Kidney epithelial cell (primary cell): ENCODE results near the gene RNF148. TPM values are rescaled to one million over a fixed set of nuclear protein-coding genes. Genes with fewer than 3 reads are reported as not detected.

ENCODE experiments used
- DNase-seq: peaks from one replicate; pipeline ENCODE4 v3.0.0-alpha.2; 2010; ENCODE audit warnings: low read depth
- H3K27me3 ChIP-seq: 2 replicates; pipeline ENCODE4 v1.6.0; 2011; ENCODE audit warnings: low read length; ENCODE audit not compliant: control insufficient read depth, insufficient read depth
- H3K36me3 ChIP-seq: 2 replicates; pipeline ENCODE4 v1.5.1; 2011; ENCODE audit warnings: low read length; ENCODE audit not compliant: control insufficient read depth, insufficient read depth
- H3K4me3 ChIP-seq: 2 replicates; pipeline ENCODE4 v1.5.1; 2011; ENCODE audit warnings: low read depth, mild to moderate bottlenecking, control low read depth, low read length
- total RNA-seq: library from RNA; depleted of rRNA; stranded (reverse); fragments of >200 nt; gene quantifications from 2 replicates; pipeline ENCODE4 v1.2.3, GENCODE V29; 2015
- TF ChIP-seq, protein P1 (sequence below): IDR thresholded peaks from 2 replicates; pipeline ENCODE4 v1.5.1; 2011; ENCODE audit warnings: mild to moderate bottlenecking, moderate library complexity, low read length, control low read depth, inconsistent platforms; ENCODE audit not compliant: insufficient read depth, poor library complexity, severe bottlenecking

The RNF148 gene, protein sequence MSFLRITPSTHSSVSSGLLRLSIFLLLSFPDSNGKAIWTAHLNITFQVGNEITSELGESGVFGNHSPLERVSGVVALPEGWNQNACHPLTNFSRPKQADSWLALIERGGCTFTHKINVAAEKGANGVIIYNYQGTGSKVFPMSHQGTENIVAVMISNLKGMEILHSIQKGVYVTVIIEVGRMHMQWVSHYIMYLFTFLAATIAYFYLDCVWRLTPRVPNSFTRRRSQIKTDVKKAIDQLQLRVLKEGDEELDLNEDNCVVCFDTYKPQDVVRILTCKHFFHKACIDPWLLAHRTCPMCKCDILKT
- total RNA-seq, result 0.07 and 0.71 TPM in 2 replicates

DNA sequence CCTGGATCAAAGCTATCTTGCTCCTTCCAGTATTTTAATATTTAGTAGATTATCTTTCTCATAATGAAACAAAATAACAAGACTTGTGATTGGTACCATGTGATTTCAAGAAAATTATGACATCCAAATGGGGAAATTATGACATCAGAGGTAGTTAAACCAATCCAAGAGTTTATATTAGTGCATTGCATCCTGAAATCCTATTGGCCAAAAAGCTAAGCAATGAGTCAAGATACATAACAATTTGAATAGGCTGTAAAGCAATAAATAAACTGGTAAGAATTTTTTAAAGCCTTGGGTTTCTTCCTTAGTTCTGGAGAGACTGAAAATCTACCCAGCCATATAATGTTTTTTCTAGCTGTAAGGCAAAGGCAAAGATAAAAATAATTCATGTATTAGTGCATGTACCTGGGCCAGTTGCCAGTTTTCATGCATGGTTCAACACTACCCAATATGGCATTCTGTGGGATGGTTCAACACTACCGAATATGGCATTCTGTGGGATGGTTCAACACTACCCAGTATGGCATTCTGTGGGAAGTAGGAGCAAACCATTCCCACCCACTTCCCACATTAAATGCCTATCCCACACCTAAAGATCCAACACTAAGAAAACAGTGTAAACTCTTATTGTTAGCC lies at the start of gene RNF148:
Gene RNF148 (minus strand): TSS at position 51 of the 639 bp plus-strand sequence. CDS start 172 bp downstream, outside the sequence.
- no peaks in the 10 kb centered on the region for H3K36me3 ChIP-seq
- H3K4me3 ChIP-seq, result no peak within 1 kb of the TSS
- TF ChIP-seq, protein P1, sequence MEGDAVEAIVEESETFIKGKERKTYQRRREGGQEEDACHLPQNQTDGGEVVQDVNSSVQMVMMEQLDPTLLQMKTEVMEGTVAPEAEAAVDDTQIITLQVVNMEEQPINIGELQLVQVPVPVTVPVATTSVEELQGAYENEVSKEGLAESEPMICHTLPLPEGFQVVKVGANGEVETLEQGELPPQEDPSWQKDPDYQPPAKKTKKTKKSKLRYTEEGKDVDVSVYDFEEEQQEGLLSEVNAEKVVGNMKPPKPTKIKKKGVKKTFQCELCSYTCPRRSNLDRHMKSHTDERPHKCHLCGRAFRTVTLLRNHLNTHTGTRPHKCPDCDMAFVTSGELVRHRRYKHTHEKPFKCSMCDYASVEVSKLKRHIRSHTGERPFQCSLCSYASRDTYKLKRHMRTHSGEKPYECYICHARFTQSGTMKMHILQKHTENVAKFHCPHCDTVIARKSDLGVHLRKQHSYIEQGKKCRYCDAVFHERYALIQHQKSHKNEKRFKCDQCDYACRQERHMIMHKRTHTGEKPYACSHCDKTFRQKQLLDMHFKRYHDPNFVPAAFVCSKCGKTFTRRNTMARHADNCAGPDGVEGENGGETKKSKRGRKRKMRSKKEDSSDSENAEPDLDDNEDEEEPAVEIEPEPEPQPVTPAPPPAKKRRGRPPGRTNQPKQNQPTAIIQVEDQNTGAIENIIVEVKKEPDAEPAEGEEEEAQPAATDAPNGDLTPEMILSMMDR, result no peak
- H3K27me3 ChIP-seq, result no peaks in the 10 kb centered on the region
- no peak for DNase-seq

DNA sequence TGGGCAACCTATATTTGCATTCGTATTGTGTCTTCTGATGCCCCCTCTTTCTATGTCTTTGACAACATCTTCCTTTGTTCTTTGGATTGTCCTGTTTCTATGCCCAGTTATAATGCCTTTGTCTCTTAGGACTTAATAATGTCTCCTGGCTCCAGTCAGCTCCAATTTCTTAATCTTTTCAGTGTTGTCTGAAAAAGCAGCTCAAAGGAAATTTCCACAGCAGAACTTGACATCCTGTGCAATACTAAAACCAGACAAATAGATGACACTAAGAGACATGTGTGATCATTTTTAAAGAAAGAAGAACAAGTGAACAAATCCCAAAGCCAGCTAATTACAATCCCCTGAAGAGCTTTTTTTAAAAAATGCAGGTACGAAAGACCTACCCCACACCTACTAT lies 47.7 kb upstream of the RNF148 start:
- TF ChIP-seq, protein P1, result no peak
- DNase-seq, result no peak
- no peaks in the 10 kb centered on the region for H3K36me3 ChIP-seq
- H3K27me3 ChIP-seq, result no peaks in the 10 kb centered on the region
- H3K4me3 ChIP-seq, result no peak overlapping the region

DNA sequence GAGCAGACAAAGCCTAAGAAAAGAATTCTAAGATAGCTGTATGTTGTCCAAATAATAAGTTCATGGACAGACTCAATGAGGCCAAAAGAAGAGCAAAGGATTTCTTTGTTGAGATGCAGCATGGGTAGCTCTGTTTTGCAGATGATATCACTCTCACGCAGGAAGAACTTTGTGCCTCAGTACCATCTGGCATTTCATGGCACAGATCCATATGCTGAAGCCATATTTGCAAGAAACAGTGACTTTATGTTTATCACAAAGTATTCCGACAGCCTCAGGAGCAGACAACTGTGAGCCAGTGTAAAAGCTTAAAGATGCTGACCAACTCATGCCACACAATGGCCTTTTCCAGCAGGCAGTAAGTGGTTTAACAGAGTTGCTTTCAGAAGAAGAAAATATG lies 45.5 kb upstream of the RNF148 start:
- no peak for DNase-seq
- Histone ChIP-seq H3K27me3 (no peaks in the 10 kb centered on the region), H3K36me3 (no peaks in the 10 kb centered on the region), H3K4me3 (no peak overlapping the region)
- TF ChIP-seq, protein P1, result no peak

DNA sequence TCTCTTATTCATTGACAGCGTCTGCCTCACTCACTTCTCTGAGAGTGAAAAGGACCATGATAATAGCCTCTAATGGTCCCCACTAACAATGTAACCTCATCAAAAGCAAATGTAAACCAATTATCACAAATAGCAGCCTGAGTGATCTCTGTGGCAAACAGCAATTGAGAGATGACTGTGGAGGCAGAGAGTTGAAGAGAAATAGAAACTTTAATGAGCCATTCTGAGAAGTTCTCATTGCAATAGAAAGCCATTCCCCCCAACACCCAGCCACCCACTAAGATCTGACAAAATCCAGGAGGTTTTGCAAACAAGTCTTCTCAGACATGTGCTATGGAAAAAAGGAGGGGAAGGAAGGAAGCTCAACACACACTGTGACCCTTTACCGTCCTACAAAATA lies 44.2 kb upstream of the RNF148 start:
- no peaks in the 10 kb centered on the region for H3K27me3 ChIP-seq
- H3K4me3 ChIP-seq, result no peak overlapping the region
- DNase-seq, result no peak
- no peaks in the 10 kb centered on the region for H3K36me3 ChIP-seq
- TF ChIP-seq, protein P1, result no peak

DNA sequence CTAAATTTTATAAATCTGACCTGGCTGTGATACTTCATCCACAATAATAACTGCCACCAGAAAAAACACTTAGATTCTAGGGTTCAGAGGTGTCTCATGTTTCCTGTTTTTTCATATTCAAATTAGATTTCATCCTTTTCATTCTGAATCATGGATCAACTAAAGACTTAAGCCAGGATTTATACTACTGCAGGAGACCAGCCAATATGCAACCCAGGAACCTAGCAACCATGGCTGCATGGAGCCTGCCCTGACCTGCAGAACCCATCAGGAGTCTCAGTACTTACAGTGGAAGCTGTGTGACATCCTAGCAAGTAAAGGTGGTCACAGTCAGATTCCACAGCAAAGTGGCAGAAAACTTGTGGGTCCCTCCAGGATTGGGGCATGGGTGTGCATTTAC lies 40.5 kb upstream of the RNF148 start:
- no peak for DNase-seq
- Histone ChIP-seq H3K36me3 (no peaks in the 10 kb centered on the region), H3K27me3 (no peaks in the 10 kb centered on the region), H3K4me3 (no peak overlapping the region)
- TF ChIP-seq, protein P1, result no peak
